Activated naive CD4-positive, alpha-beta T cell treated with anti-CD3 and anti-CD28 coated beads for 36 hours (primary cell): ENCODE results near the gene PET100. TPM values are rescaled to one million over a fixed set of nuclear protein-coding genes. Genes with fewer than 3 reads are reported as not detected.
"Not testable (repeated sequence)": the region's sequence is repeated elsewhere in the genome, so short reads cannot be mapped to it uniquely, and the experiment has no call there.

Experiments used
- CTCF ChIA-PET: fragments of 350-600 bp; sonication (Branson Sonifier 250); formaldehyde crosslinking; loops from one replicate; lab custom pipeline; 2021; ENCODE audit warnings: antibody characterized with exemption; lab: Charles Lee
- DNase-seq: peaks from one replicate; pipeline ENCODE4 v3.0.0-alpha.2; 2020
- H3K27ac Mint-ChIP-seq: one replicate; pipeline ENCODE4 v1.8.0; 2021; ENCODE audit warnings: mild to moderate bottlenecking, mixed read lengths
- H3K27me3 Mint-ChIP-seq: one replicate; pipeline ENCODE4 v1.8.0; 2021; ENCODE audit warnings: low read depth, mixed read lengths
- H3K36me3 Mint-ChIP-seq: one replicate; pipeline ENCODE4 v1.8.0; 2021; ENCODE audit warnings: low read depth, mixed read lengths
- H3K4me1 Mint-ChIP-seq: one replicate; pipeline ENCODE4 v1.8.0; 2021; ENCODE audit warnings: low read depth, mixed read lengths
- H3K4me3 Mint-ChIP-seq: one replicate; pipeline ENCODE4 v1.8.0; 2021; ENCODE audit warnings: mild to moderate bottlenecking, moderate library complexity, mixed read lengths
- H3K9me3 Mint-ChIP-seq: one replicate; pipeline ENCODE4 v1.8.0; 2021; ENCODE audit warnings: mixed read lengths
- intact Hi-C: fragments of 100-400 bp; cut with micrococcal nuclease; formaldehyde crosslinking; loops from one replicate; pipeline ENCODE4 v1.15.1; 2023
- total RNA-seq, 2 experiments: library from RNA; stranded (reverse); gene quantifications; one replicate each; pipeline ENCODE4 v1.2.3, GENCODE V29; 2021

The PET100 gene
- total RNA-seq, 2 experiments from 2014 or later = 93.9 to 96.5 TPM

DNA sequence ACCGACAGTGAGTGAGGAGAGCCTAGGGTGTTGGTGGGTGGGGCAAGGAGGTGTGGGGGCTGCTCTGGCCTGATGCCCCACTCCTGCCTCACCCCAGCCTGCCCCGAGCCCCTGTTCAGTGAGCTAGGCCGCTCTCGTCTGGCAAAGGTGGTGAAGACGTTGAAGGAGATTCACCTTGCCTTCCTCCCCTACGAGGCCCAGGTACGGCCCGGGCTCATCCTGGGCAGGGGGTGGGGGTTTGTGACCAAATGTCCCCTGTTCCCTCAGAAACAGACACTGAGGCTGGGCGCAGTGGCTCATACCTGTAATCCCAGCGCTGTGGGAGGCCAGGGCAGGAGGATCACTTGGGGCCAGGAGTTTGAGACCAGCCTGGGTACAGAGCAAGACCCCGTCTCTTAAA, 11.2 kb downstream of the PET100 start:
- H3K4me3 Mint-ChIP-seq = no peak overlapping the region
- no peak overlapping the region for H3K27ac Mint-ChIP-seq
- H3K27me3 Mint-ChIP-seq = no peaks in the 10 kb centered on the region
- H3K4me1 Mint-ChIP-seq = peaks cover 28% of the 10 kb centered on the region
- DNase-seq = no peak
- intact Hi-C loops = no loop called here
- H3K36me3 Mint-ChIP-seq = peaks cover 10% of the 10 kb centered on the region
- CTCF ChIA-PET = interaction anchor here (1.2 kb wide), 2 partner anchors 12 to 40 kb away, joined by 3 to 6 read pairs; partner anchors contain the start of gene TRAPPC5
- peaks cover 6% of the 10 kb centered on the region for H3K9me3 Mint-ChIP-seq

DNA sequence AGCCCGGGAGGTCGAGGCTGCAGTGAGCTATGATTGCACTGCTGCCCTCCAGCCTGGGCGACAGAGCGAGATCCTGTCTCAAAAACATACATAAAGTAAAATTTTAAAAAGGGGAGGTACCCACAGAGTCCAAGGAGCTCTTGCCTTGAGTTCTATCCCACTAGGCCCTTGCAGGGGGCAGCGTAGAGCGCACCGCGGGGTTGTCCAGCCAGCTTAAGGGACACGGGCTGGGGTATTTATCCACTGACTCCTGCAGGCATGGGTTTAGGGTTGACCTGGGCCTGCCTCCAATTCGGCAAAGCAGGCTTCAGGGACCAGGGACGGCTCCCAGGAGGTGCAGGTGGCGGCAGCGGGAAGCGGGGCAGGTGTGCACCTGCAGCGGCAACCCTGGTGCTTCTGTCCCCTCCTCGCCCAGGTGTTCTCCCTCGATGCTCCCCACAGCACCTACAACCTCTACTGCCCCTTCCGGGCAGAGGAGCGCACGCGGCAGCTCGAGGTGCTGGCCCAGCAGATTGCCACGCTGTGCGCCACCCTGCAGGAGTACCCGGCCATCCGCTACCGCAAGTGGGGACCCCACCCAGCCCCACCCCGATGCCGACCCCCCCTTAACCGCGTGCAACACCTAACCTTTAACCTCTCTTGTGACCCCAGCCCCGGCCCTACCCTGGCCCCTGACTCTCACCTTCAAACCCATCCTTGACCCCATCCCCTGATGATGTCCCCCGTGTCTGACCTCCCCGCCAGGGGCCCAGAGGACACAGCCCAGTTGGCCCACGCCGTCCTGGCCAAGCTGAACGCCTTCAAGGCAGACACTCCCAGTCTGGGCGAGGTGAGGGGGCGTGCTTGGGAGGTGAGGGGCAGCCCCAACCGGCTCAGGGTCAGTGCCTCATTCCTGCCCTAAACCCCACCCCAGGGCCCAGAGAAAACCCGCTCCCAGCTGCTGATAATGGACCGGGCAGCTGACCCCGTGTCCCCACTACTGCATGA, 12.0 kb downstream of the PET100 start:
- CTCF ChIA-PET = interaction anchor here (1.2 kb wide), 2 partner anchors 11 to 39 kb away, joined by 3 to 6 read pairs; partner anchors contain the start of gene TRAPPC5
- Mint-ChIP-seq H3K27me3 (no peaks in the 10 kb centered on the region), H3K36me3 (peaks cover 10% of the 10 kb centered on the region), H3K27ac (no peak overlapping the region), H3K4me1 (peaks cover 23% of the 10 kb centered on the region), H3K4me3 (no peak overlapping the region), H3K9me3 (peaks cover 6% of the 10 kb centered on the region)
- no peak for DNase-seq
- intact Hi-C loops = no loop called here

DNA sequence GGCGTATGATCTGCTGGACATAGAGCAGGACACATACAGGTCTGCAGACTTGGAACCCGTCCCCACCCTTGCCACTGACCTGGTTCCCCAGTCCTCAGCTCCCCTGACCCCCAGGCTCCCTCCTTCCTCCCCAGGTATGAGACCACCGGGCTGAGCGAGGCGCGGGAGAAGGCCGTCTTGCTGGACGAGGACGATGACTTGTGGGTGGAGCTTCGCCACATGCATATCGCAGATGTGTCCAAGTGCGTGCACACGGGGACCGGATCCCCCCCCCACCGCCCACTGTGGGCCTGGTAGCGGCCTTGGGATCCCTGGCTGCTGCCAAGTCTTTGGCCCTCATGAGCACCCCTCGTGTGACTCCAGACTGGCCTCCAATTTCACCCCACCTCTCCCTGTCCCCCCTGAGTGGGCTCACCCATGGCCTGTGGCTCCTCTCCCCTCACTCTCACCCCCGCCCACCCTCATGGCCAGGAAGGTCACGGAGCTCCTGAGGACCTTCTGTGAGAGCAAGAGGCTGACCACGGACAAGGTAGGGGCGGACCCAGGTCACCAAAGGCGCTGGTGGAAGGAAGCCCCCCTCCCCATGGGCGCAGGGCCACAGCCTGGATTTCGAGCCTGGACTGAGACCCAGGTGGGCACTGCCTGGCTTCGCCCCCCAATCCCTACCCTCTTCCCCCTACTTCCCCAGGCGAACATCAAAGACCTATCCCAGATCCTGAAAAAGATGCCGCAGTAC, 12.9 kb downstream of the PET100 start:
- H3K36me3 Mint-ChIP-seq = peaks cover 10% of the 10 kb centered on the region
- CTCF ChIA-PET = no interaction called here
- intact Hi-C loops = no loop called here
- H3K9me3 Mint-ChIP-seq = peaks cover 6% of the 10 kb centered on the region
- H3K27me3 Mint-ChIP-seq = no peaks in the 10 kb centered on the region
- H3K27ac Mint-ChIP-seq = no peak overlapping the region
- no peak overlapping the region for H3K4me3 Mint-ChIP-seq
- no peak for DNase-seq
- peaks cover 21% of the 10 kb centered on the region for H3K4me1 Mint-ChIP-seq

- peaks cover 10% of the 10 kb centered on the region for H3K36me3 Mint-ChIP-seq
- peaks cover 6% of the 10 kb centered on the region for H3K9me3 Mint-ChIP-seq
These were observed 13.4 kb downstream of the PET100 start for GRCh38 chr19:7643031-7643415.

GRCh38 chr19:7643629-7644549, 14.3 kb downstream of the PET100 start:
- intact Hi-C loops, H3K9me3 Mint-ChIP-seq, H3K27me3 Mint-ChIP-seq, H3K4me3 Mint-ChIP-seq, H3K27ac Mint-ChIP-seq: not testable (repeated sequence)
- CTCF ChIA-PET = interaction anchor here (0.6 to 0.9 kb wide), 2 partner anchors 9 to 37 kb away, joined by 3 to 4 read pairs; partner anchors contain the start of gene TRAPPC5
- H3K36me3 Mint-ChIP-seq = peaks cover 10% of the 10 kb centered on the region
- peak; percentile 34 for DNase-seq
- peaks cover 12% of the 10 kb centered on the region for H3K4me1 Mint-ChIP-seq

More at GRCh38 chr19:7643031-7643415, 13.4 kb downstream of the PET100 start:
- H3K4me1 Mint-ChIP-seq = peaks cover 17% of the 10 kb centered on the region
- H3K4me3 Mint-ChIP-seq = no peak overlapping the region
- no peak for DNase-seq
- no peak overlapping the region for H3K27ac Mint-ChIP-seq
- H3K27me3 Mint-ChIP-seq = no peaks in the 10 kb centered on the region
- intact Hi-C loops = no loop called here
- CTCF ChIA-PET = no interaction called here

DNA sequence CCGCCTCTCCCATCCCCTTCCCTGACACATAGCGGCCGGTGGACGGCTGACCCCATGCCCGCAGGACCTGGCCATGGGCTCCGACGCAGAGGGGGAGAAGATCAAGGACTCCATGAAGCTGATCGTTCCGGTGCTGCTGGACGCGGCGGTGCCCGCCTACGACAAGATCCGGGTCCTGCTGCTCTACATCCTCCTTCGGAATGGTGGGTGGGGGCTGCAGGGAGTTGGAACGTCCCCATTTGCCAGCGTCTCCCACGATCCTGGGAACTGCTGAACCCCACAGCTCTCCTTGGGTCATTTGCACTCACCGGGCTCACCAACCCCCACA, 14.9 kb downstream of the PET100 start:
- no peak for DNase-seq
- Mint-ChIP-seq H3K27me3 (no peaks in the 10 kb centered on the region), H3K4me1 (peaks cover 8% of the 10 kb centered on the region), H3K9me3 (peaks cover 6% of the 10 kb centered on the region), H3K36me3 (peaks cover 10% of the 10 kb centered on the region), H3K4me3 (no peak overlapping the region), H3K27ac (no peak overlapping the region)
- CTCF ChIA-PET = interaction anchor here (0.6 to 0.9 kb wide), 3 partner anchors 36 to 63 kb away, joined by 4 to 5 read pairs (median 4); partner anchors contain the start of gene TRAPPC5
- intact Hi-C loops = no loop called here

DNA sequence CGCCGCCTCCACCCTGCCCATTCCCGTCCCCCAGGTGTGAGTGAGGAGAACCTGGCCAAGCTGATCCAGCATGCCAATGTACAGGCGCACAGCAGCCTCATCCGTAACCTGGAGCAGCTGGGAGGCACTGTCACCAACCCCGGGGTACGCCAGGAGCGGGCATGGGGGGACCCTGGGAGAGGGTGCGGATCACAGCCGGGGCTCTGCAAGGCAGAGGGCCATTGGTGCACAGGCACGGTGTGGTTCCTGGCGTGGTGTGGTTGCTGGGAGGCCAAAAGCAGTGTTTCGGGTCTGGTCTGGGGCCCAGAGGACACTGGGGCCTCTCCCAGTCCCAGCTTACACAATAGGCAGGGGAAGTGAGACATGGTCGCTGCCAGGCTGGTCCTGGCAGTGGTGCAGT, 15.6 kb downstream of the PET100 start:
- Mint-ChIP-seq H3K9me3 (peaks cover 2% of the 10 kb centered on the region), H3K27ac (no peak overlapping the region), H3K4me3 (no peak overlapping the region), H3K36me3 (peaks cover 3% of the 10 kb centered on the region), H3K27me3 (no peaks in the 10 kb centered on the region), H3K4me1 (peaks cover 1% of the 10 kb centered on the region)
- no peak for DNase-seq
- CTCF ChIA-PET = interaction anchor here (0.6 to 0.8 kb wide), 2 partner anchors 36 to 63 kb away, joined by 4 to 5 read pairs; partner anchors contain the start of gene TRAPPC5
- intact Hi-C loops = no loop called here

GRCh38 chr19:7645656-7646425, 16.2 kb downstream of the PET100 start:
- H3K4me3 Mint-ChIP-seq = no peak overlapping the region
- CTCF ChIA-PET = no interaction called here
- no peak for DNase-seq

DNA sequence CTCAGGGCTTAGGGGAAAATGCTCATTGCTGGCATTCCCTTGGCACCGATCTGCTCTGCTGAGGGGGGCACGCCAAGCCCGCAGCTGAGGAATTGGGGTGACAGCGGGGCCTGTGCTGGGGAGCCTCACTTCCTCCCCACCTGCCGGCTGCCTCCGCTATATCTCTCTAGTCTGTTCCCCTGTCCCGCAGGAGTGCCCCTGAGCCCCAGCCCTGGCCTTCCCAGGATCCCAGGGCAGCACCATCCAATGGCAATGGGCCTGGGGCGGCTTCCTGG, 16.8 kb downstream of the PET100 start:
- Mint-ChIP-seq H3K4me3 (no peak overlapping the region), H3K27ac (no peak overlapping the region), H3K4me1 (no peaks in the 10 kb centered on the region), H3K9me3 (no peaks in the 10 kb centered on the region), H3K27me3 (no peaks in the 10 kb centered on the region), H3K36me3 (no peaks in the 10 kb centered on the region)
- no peak for DNase-seq
- CTCF ChIA-PET = no interaction called here
- intact Hi-C loops = no loop called here

More at GRCh38 chr19:7645656-7646425, 16.2 kb downstream of the PET100 start:
- H3K9me3 Mint-ChIP-seq = no peaks in the 10 kb centered on the region
- no peak overlapping the region for H3K27ac Mint-ChIP-seq
- no peaks in the 10 kb centered on the region for H3K27me3 Mint-ChIP-seq
- H3K4me1 Mint-ChIP-seq = no peaks in the 10 kb centered on the region
- intact Hi-C loops = no loop called here
- no peaks in the 10 kb centered on the region for H3K36me3 Mint-ChIP-seq

DNA sequence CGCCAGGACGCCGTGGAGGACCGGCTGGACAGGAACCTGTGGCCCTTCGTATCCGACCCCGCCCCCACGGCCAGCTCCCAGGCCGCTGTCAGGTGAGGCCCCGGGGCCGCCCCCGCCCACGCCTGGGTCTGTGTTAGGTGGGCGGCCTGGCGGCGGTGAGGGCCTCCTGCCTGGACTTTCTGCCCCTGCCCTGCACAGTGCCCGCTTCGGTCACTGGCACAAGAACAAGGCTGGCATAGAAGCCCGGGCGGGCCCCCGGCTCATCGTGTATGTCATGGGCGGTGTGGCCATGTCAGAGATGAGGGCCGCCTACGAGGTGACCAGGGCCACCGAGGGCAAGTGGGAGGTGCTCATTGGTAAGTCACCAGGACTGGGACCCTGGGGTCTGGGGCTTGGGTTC, 17.6 kb downstream of the PET100 start:
- no peak for DNase-seq
- Mint-ChIP-seq H3K4me1 (peaks cover 1% of the 10 kb centered on the region), H3K9me3 (no peaks in the 10 kb centered on the region), H3K27me3 (no peaks in the 10 kb centered on the region), H3K4me3 (no peak overlapping the region), H3K27ac (no peak overlapping the region), H3K36me3 (no peaks in the 10 kb centered on the region)
- CTCF ChIA-PET = no interaction called here
- intact Hi-C loops = no loop called here

- Mint-ChIP-seq H3K27me3 (no peaks in the 10 kb centered on the region), H3K4me1 (peaks cover 8% of the 10 kb centered on the region), H3K9me3 (no peaks in the 10 kb centered on the region), H3K27ac (no peak overlapping the region), H3K4me3 (no peak overlapping the region), H3K36me3 (no peaks in the 10 kb centered on the region)
- DNase-seq = no peak
- intact Hi-C loops = no loop called here
- CTCF ChIA-PET = interaction anchor here (0.7 to 1.6 kb wide), 4 partner anchors 11 to 398 kb away, joined by 3 to 5 read pairs (median 3); partner anchors contain the start of gene TRAPPC5
These were observed 18.8 kb downstream of the PET100 start for GRCh38 chr19:7648265-7649014.
